ENCODE measurements around the gene C1orf21. TPM values are rescaled to one million over a fixed set of nuclear protein-coding genes. Genes with fewer than 3 reads are reported as not detected.

The C1orf21 gene
- total and polyA plus RNA-seq, 2 donors (not counting 1 experiment from before 2014, with no cell fraction given) = under 0.01 to 0.32 TPM

- H3K9me3 Mint-ChIP-seq (ENCODE audit: insufficient read depth) = no peaks in the 10 kb centered on the region
- Histone ChIP-seq H3K27me3 (replicated peaks in 1 of 4; ENCODE audit: control extremely low read depth in 1 of 4, control insufficient read depth in 3 of 4, insufficient read depth in 4 of 4, low read length in 3 of 4) (no peaks in the 10 kb centered on the region), H3K27ac (ENCODE audit: low read length in 2 of 2) (no peak overlapping the region), H3K36me3 (replicated peaks in 1 of 2; ENCODE audit: control extremely low read depth in 1 of 2, control insufficient read depth in 1 of 2, extremely low read depth in 1 of 2, insufficient read depth in 2 of 2, low read length in 1 of 2) (no peaks in the 10 kb centered on the region), H4K20me1 (ENCODE audit: control insufficient read depth, insufficient read depth, low read length, poor library complexity, severe bottlenecking) (no peaks in the 10 kb centered on the region), H3K9me3 (ENCODE audit: control extremely low read depth in 1 of 3, control insufficient read depth in 2 of 3, insufficient read depth in 1 of 3, low read length in 2 of 3) (no peaks in the 10 kb centered on the region), H3K4me3 (ENCODE audit: control extremely low read depth in 1 of 5, extremely low read depth in 1 of 5, insufficient read depth in 1 of 5, low read depth in 2 of 5, low read length in 4 of 5) (no peak overlapping the region), H3K9ac (ENCODE audit: low read length) (no peak overlapping the region), H2AFZ (ENCODE audit: insufficient read depth, low read depth, low read length, poor library complexity, severe bottlenecking) (no peak overlapping the region), H3K4me2 (replicated peaks; ENCODE audit: low read depth, low read length, poor library complexity, severe bottlenecking) (no peak overlapping the region), H3K4me1 (ENCODE audit: control insufficient read depth in 2 of 2, insufficient read depth in 2 of 2, low read length in 2 of 2) (no peaks in the 10 kb centered on the region), H3K79me2 (ENCODE audit: control insufficient read depth, insufficient read depth, low read length) (no peaks in the 10 kb centered on the region)
- H3K4me1 Mint-ChIP-seq = no peaks in the 10 kb centered on the region
- intact Hi-C loops (cut with micrococcal nuclease) = no loop called here
- TF ChIP-seq EZH2 (IDR thresholded peaks at IDR 0.05; ENCODE audit: borderline replicate concordance, insufficient read depth, low read depth, low read length, poor library complexity, severe bottlenecking) (no peak), CTCF (IDR thresholded peaks at IDR 0.05) (no peak)
- no peak overlapping the region for H3K4me3 Mint-ChIP-seq
- ChIA-PET POLR2A (no interaction called here), CTCF (no interaction called here)
- no peak for DNase-seq
- no peak for ATAC-seq (ENCODE audit: low read depth)
- WGBS (ENCODE audit: insufficient coverage) = 100% methylated on average over 1 of the region's 2 CpGs
- H3K27ac Mint-ChIP-seq = no peak overlapping the region
- peaks cover 28% of the 10 kb centered on the region for H3K27me3 Mint-ChIP-seq
These were observed 252.4 kb downstream of the C1orf21 start for GRCh38 chr1:184639205-184639604.

GRCh38 chr1:184640505-184640904 is 253.7 kb downstream of the C1orf21 start:
- Histone ChIP-seq H2AFZ (ENCODE audit: insufficient read depth, low read depth, low read length, poor library complexity, severe bottlenecking) (no peak overlapping the region), H3K79me2 (ENCODE audit: control insufficient read depth, insufficient read depth, low read length) (no peaks in the 10 kb centered on the region), H4K20me1 (ENCODE audit: control insufficient read depth, insufficient read depth, low read length, poor library complexity, severe bottlenecking) (no peaks in the 10 kb centered on the region), H3K4me3 (ENCODE audit: control extremely low read depth in 1 of 5, extremely low read depth in 1 of 5, insufficient read depth in 1 of 5, low read depth in 2 of 5, low read length in 4 of 5) (no peak overlapping the region), H3K27me3 (replicated peaks in 1 of 4; ENCODE audit: control extremely low read depth in 1 of 4, control insufficient read depth in 3 of 4, insufficient read depth in 4 of 4, low read length in 3 of 4) (no peaks in the 10 kb centered on the region), H3K27ac (ENCODE audit: low read length in 2 of 2) (no peak overlapping the region), H3K4me1 (ENCODE audit: control insufficient read depth in 2 of 2, insufficient read depth in 2 of 2, low read length in 2 of 2) (no peaks in the 10 kb centered on the region), H3K9ac (ENCODE audit: low read length) (no peak overlapping the region), H3K9me3 (ENCODE audit: control extremely low read depth in 1 of 3, control insufficient read depth in 2 of 3, insufficient read depth in 1 of 3, low read length in 2 of 3) (no peaks in the 10 kb centered on the region), H3K36me3 (replicated peaks in 1 of 2; ENCODE audit: control extremely low read depth in 1 of 2, control insufficient read depth in 1 of 2, extremely low read depth in 1 of 2, insufficient read depth in 2 of 2, low read length in 1 of 2) (no peaks in the 10 kb centered on the region), H3K4me2 (replicated peaks; ENCODE audit: low read depth, low read length, poor library complexity, severe bottlenecking) (no peak overlapping the region)
- CTCF ChIA-PET = no interaction called here
- H3K4me1 Mint-ChIP-seq = no peaks in the 10 kb centered on the region
- H3K9me3 Mint-ChIP-seq (ENCODE audit: insufficient read depth) = no peaks in the 10 kb centered on the region
- H3K27ac Mint-ChIP-seq = no peak overlapping the region
- no peak for ATAC-seq (ENCODE audit: low read depth)
- WGBS (ENCODE audit: insufficient coverage) = 89% methylated on average over 3 of the region's 3 CpGs
- intact Hi-C loops (cut with micrococcal nuclease) = no loop called here
- no peak for DNase-seq
- H3K27me3 Mint-ChIP-seq = peaks cover 28% of the 10 kb centered on the region
- no peak for TF ChIP-seq CTCF (IDR thresholded peaks at IDR 0.05)
- no peak for TF ChIP-seq EZH2 (IDR thresholded peaks at IDR 0.05; ENCODE audit: borderline replicate concordance, insufficient read depth, low read depth, low read length, poor library complexity, severe bottlenecking)
- H3K4me3 Mint-ChIP-seq = no peak overlapping the region
- POLR2A ChIA-PET = no interaction called here
